ENCODE results near the gene CACTIN.
"Not testable (repeated sequence)": the region's sequence is repeated elsewhere in the genome, so short reads cannot be mapped to it uniquely, and the experiment has no call there.

CACTIN gene

GRCh38 chr19:3661284-3662238, 35.0 kb upstream of the CACTIN start:
- DNase-seq = no peak

DNA sequence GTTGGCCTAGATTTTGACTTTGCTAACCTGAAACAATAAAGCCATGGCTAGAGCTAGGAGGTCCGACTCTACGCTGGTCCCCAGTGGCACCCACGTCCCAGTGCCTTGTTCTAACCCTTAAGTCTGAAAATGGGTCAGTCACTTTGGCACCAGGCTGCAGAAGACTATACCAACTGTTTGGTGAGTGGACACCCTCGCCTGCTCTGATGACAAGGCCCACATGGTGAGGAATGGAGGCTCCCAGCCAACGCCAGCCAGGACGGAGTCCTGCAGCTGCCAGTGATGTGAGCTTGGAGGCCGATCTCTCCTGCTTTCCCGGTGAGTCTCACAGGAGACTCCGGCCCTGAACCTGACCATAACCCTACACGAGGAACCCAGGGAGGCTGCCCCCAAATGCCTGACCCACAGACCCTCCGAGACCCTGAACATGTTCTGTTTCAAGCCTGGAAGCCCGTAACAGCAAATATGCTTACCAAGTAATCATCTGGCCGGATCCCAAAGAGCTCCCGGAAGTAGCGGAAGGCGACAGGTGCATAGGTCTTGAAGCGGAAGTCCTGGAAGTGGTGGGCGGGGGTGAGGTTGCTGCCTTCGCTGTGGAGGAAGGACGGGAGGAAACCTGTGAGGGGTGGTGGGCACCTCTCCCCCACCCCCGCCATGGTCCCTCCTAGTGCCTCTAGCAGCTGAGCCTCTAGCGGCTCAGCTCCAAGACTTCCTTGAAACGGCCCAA, 34.1 kb upstream of the CACTIN start:
- no peak for DNase-seq

DNA sequence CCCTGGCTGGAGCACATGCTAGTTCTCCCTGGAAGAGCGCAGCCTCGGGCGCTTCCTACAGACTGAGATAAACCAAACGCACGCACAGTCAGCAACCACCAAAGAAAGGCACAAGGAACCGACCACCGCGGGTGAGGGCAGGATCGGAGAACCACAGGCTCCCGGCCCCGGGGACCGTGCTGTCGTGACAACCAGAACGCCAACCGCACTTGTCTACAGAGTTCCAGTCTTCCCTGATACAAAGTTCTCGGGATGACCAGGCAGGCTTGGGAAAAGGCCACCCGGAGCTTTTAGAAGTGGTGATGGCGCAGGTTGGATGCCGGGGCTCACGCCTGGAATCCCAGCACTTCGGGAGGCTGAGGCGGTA, 33.1 kb upstream of the CACTIN start:
- no peak for DNase-seq

GRCh38 chr19:3658870-3659745, 32.5 kb upstream of the CACTIN start:
- DNase-seq = no peak

GRCh38 chr19:3658004-3658869, 31.6 kb upstream of the CACTIN start:
- DNase-seq = no peak

DNA sequence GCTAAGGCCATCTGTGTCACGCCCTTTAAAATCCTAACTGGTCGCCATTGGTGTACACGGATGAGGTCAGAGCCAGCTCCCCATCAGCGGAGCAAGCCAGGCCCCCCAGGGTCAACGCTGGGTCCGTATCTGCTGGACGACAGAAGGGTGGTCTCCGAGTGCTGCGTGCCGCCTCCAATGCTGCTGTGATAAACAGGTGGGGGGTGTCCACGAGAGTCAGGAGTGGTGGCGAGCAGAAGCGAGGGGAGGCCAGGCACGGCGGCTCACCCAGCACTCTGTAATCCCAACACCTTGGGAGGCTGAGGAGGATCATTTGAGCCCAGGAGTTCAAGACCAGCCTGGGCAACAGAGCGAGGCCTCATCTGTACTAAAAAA, 30.8 kb upstream of the CACTIN start:
- DNase-seq = no peak

DNA sequence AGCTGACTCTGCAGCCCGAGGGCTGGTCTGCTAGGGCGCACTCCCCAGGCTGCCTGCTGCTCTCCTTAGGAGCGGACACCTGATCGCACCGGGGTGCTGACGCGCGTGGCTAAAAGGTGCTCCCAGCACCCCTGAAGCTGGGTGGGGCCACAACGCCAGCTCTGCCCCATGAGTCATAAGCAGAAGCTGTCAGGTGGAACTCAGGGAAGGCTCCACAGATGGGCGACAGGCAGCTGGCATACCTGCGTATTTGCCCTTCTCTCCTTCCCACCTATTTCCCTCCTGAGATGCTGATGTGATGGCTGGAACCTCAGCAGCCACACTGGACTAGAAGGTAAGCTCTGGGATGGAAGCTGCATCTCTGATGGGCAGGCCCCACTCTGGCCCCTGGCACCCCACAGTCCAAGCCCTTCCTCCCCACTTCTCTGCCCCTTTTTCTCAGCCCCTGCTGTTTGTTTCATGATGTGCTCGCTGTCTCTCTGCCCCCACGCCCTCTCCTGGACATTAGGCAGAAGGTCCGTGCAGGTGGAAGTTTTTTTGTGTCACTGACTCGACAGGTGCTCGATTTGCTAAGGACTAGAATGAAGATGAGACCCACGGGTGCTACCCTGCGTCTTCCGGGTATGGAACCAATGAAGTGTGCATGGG, 30.3 kb upstream of the CACTIN start:
- DNase-seq = peak; percentile 13

GRCh38 chr19:3656073-3656746, 29.6 kb upstream of the CACTIN start:
- DNase-seq = peak; percentile 3

DNA sequence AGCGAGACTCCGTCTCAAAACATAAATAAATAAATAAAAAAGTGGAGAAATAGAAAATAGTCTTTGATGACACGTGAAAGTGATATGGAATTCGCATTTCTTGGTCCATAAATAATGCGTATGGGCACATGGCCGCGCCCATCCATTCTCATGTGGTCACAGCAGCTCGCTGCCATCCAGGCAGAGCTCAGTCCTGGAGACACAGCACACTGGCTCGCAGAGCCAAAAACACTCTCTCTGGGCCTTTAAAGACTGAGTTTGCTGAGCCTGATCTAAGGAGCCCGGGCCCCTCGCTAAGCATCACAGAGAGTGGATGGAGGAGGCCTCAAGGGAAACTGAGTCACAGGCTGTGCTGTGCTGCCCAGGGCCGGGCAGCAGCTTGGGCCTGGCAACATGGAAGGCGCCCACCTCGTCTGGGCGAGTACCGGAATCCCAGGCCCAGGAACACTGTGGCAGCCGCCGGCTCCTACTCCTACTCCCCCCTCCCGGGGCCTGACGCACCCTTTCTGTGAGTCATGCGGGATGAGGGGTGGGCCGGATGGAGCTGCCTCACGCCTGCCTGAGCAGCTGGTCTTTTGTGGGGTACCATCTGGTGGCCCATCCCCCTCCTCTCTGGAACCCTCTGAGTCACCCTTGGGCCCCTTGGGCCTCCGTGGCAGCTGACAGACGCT, 28.9 kb upstream of the CACTIN start:
- peak; percentile 94 for DNase-seq

GRCh38 chr19:3653865-3654513, 27.4 kb upstream of the CACTIN start:
- no peak for DNase-seq

DNA sequence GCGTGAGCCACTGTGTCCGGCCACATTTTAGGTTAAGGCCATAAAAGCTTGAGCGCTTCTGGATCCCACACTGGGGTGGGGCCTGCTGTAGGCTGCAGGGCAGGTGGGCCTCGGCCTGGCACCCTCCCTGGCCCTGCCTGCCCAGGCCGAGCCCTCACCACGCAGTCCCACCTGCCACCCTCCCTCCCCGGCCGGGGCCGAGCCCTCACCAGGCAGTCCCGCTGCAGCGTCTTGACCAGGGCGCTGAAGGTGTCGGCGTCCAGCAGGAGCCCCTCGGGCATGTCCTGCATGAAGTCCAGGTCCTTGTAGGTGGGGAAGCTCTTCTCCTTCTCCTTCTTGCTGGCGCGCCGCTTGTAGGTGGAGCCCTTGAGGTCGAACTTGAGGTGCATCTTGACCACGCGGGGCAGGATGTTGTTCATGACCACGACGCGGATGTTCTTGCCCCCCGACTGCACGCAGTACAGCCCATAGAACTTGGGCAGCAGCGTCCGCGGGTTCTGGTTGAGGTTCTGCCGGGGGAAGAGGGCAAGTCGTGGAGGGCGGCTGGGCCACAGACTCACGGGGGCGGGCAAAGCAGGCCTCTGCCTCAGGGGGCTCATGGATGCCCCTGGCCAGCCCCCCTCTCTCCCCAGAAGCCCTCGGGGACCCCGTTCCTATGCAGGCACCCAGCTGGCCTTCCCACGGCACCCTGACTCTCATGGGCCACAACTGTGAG, 26.6 kb upstream of the CACTIN start:
- DNase-seq = no peak

DNA sequence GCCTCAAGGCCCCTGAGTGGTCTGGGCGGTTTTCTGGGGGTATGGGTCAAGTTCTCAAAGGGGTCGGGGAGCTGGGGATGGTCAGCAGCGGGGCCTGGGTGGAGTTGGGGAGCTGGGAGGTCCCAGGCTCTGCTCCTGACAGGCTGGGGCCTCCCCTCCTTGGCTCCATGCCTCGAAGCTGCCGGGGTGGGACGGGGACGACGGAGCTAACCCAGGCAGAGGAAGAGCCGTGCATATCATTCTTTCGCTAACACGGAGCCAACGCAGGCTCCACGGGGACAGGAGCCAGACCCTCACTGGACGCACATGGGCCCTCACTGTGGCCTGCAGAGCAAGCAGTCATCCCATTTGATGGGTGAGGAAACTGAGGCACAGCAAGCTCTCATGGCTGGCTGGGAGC, 25.8 kb upstream of the CACTIN start:
- no peak for DNase-seq

GRCh38 chr19:3651684-3652083, 25.1 kb upstream of the CACTIN start:
- DNase-seq = no peak

DNA sequence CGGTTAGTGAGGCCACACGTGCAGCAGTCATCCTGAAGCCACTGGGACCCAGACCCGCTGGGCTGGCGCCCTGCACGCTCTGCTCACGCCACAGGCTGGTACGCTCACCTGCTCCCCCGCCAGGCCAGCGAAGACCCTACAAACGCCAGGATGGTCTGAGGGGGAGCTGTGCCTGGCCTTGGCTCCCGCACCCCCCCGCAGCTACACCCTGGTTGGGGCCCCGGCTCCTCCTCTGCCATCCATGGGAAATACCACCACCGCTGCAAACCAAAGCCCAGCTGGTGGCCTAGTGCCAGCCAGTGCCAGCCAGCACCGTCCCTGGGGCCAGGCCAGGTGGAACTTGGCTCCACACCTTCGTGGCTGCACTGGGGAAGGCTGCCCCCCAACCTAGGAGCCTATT, 23.3 kb upstream of the CACTIN start:
- DNase-seq = no peak

DNA sequence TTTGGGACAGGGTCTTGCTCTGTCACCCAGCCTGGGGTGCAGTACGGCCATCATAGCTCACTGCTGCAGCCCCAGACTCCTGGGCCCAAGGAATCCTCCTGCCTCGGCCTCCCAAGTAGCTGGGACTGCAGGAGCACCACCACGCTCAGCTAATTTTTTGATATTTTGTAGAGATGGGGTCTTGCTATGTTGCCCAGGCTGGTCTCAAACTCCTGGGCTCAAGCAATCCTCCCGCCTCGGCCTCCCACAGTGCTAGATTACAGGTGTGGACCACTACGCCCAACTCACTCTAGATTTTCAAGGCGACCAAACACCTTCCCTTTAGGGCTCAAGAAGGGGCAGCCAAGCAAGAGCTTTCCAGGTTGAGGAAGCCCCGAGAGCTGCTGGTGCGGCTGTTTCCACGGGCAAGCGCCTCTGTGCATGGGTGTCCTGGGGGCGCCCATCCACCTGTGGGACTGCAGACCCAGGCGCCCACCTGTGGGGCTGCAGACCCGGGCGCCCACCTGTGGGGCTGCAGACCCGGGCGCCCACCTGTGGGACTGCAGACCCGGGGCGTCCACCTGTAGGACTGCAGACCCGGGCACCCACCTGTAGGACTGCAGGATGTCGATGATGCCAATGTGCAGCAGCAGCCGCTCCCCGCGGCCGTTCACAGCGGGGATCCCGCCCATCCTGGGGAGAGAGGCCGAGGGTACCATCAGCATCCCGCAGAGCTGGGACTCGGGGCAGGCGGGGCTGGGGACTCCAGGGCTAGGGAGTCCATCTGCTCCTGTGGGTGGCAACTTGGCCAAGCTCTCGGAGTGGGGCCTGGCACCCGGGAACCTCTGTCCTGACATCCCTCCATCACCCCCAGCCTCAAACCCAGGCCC, 21.7 kb upstream of the CACTIN start:
- no peak for DNase-seq

DNA sequence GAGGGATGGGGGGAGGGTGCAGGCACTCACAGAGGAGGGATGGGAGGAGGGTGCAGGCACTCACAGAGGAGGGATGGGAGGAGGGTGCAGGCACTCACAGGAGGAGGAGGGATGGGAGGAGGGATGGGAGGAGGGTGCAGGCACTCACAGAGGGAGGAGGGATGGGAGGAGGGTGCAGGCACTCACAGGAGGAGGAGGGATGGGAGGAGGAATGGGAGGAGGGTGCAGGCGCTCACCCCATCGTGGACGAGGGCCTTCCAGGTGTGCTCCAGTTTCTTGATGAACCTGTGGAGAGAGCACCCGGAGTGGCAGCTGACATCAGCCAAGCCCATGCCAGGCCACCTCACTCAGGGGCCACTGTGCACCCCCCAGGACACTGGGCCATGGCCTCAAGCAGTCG, 20.5 kb upstream of the CACTIN start:
- not testable (repeated sequence) for DNase-seq

- DNase-seq = no peak
Measured at GRCh38 chr19:3646336-3647092, 19.9 kb upstream of the CACTIN start.
